ENCODE results near the gene SLC12A2. TPM values are rescaled to one million over a fixed set of nuclear protein-coding genes. Genes with fewer than 3 reads are reported as not detected.

Gene SLC12A2
- total RNA-seq (2014; rRNA removed; shearing (Covaris generic)), result 17.2 and 21.3 TPM in 2 replicates
- polyA plus RNA-seq (2016; fragmentation: Nextera tagmentation; extraction: Ambion mirVana), result 6.1 and 8.1 TPM in 2 replicates
- long read RNA-seq, partial matches to known transcripts, result 0 of 3 reads
- long read RNA-seq, other reads (novel, unspliced or antisense), result 3 of 3 reads

- Histone ChIP-seq H3K4me1 (ENCODE audit: insufficient read depth) (peaks cover 14% of the 10 kb centered on the region), H3F3A (replicated peaks; ENCODE audit: low read depth) (0 out of 2 replicates have a peak, but pooled peaks cover 3% of the 10 kb centered on the region), H3K79me2 (replicated peaks; ENCODE audit: insufficient read depth) (peaks cover 32% of the 10 kb centered on the region), H2AFZ (peak within 1 kb of the TSS; percentile 98), H3K4me2 (peak within 1 kb of the TSS; percentile 96), H3K36me3 (ENCODE audit: insufficient read depth) (no peaks in the 10 kb centered on the region), H4K20me1 (replicated peaks; ENCODE audit: insufficient read depth) (peaks cover 28% of the 10 kb centered on the region), H3K27ac (ENCODE audit: low read depth) (peak within 1 kb of the TSS; percentile 30; the same call in 1 of the 2 replicates), H3K9me2 (ENCODE audit: insufficient read depth) (no peaks in the 10 kb centered on the region), H3K4me3 (peak within 1 kb of the TSS; percentile 91), H3K27me3 (ENCODE audit: insufficient read depth) (peaks cover 25% of the 10 kb centered on the region)
- ATAC-seq (peak; percentile 69), DNase-seq (ENCODE audit: low spot score) (peak; percentile 94)
- TF ChIP-seq POLR2AphosphoS5 (IDR thresholded peaks at IDR 0.05; ENCODE audit: low read depth), result peak; percentile 59
- no peak for TF ChIP-seq STAT1 (IDR thresholded peaks at IDR 0.05; ENCODE audit: unreplicated experiment)
- Mint-ChIP-seq H3K4me3 (peak within 1 kb of the TSS; percentile 91), H3K4me1 (peaks cover 29% of the 10 kb centered on the region; the same call in 2 of the 3 replicates), H3K27ac (peak within 1 kb of the TSS; percentile 84), H3K36me3 (ENCODE audit: low read depth) (no peaks in the 10 kb centered on the region), H3K9me3 (no peaks in the 10 kb centered on the region), H3K27me3 (ENCODE audit: insufficient read depth, low read depth, poor library complexity) (peaks cover 23% of the 10 kb centered on the region)
Measured at GRCh38 chr5:128083033-128083810, at the start of gene SLC12A2. Gene SLC12A2 (plus strand): TSS chr5:128083766. CDS start chr5:128083955, 189 bp downstream.

- Mint-ChIP-seq H3K4me3 (no peak overlapping the region), H3K4me1 (peaks cover 6% of the 10 kb centered on the region), H3K27me3 (ENCODE audit: insufficient read depth, low read depth, poor library complexity) (peaks cover 2% of the 10 kb centered on the region), H3K9me3 (peaks cover 9% of the 10 kb centered on the region; the same call in 1 of the 3 replicates), H3K27ac (no peak overlapping the region), H3K36me3 (ENCODE audit: low read depth) (peaks cover 6% of the 10 kb centered on the region; the same call in 2 of the 3 replicates)
- no peak overlapping the region for H3K27ac ChIP-seq (ENCODE audit: low read depth)
- no peak overlapping the region for H2AFZ ChIP-seq
- no peak overlapping the region for H3K4me3 ChIP-seq
- H3F3A ChIP-seq (replicated peaks; ENCODE audit: low read depth), result no peaks in the 10 kb centered on the region
- H3K27me3 ChIP-seq (ENCODE audit: insufficient read depth), result no peaks in the 10 kb centered on the region
- ATAC-seq (no peak), DNase-seq (ENCODE audit: low spot score) (no peak)
- H4K20me1 ChIP-seq (replicated peaks; ENCODE audit: insufficient read depth), result no peaks in the 10 kb centered on the region
- no peaks in the 10 kb centered on the region for H3K79me2 ChIP-seq (replicated peaks; ENCODE audit: insufficient read depth)
- H3K4me1 ChIP-seq (ENCODE audit: insufficient read depth), result no peaks in the 10 kb centered on the region
- no peaks in the 10 kb centered on the region for H3K36me3 ChIP-seq (ENCODE audit: insufficient read depth)
- no peaks in the 10 kb centered on the region for H3K9me2 ChIP-seq (ENCODE audit: insufficient read depth)
- H3K4me2 ChIP-seq, result no peak overlapping the region
- TF ChIP-seq REST (IDR thresholded peaks at IDR 0.05; ENCODE audit: unreplicated experiment) (no peak), JUNB (IDR thresholded peaks at IDR 0.05; ENCODE audit: unreplicated experiment) (no peak), STAT1 (IDR thresholded peaks at IDR 0.05; ENCODE audit: unreplicated experiment) (no peak), CTCF (conservative IDR thresholded peaks at IDR 0.05; ENCODE audit: low read depth in 2 of 2) (no peak), ZNF462 (CRISPR knock-in tag; IDR thresholded peaks at IDR 0.05) (no peak)
Measured at GRCh38 chr5:128035689-128036088, 47.9 kb upstream of the SLC12A2 start.

Data from GM23338 (cell line).